Activated CD4-positive, alpha-beta T cell treated with anti-CD3 and anti-CD28 coated beads for 48 hours (primary cell): ENCODE results near the gene EGFL7.

Experiments used
- DNase-seq: peaks from one replicate; pipeline ENCODE4 v3.0.0-alpha.2; 2020

Gene EGFL7

DNA sequence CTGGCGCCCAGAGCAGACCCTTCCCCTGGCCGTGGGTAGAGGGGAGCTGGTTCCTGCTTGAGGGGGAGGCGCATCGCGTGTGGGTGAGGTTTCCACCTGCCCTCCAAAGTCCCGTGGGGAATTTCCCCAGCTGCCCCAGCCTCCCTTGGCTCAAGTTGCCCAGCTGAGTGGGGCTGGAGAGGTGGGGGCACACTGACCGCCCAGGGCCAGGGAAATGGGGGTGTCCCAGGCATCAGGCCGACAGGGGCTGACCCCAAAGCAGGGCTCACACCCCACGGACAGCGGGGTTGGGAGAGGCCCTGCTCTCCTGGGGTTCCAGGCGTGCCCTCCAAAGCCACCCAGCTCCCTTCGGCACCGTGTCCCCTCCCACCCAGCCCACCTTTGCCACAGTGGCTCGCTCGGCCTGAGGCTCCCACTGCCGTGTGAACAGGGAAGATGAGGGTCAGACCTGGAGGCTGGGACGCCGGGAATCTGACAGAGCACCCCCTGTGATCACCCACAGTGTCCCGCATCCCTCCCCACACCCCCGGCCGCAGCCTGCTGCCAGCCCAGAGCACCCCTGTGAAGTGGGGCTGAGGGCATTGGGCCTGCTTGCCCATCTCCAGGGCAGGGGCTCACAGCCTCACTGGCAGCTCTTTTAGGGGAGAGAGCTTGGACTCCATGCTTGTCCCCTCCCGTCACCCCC lies 933 bp upstream of the EGFL7 start:
- no peak for DNase-seq

DNA sequence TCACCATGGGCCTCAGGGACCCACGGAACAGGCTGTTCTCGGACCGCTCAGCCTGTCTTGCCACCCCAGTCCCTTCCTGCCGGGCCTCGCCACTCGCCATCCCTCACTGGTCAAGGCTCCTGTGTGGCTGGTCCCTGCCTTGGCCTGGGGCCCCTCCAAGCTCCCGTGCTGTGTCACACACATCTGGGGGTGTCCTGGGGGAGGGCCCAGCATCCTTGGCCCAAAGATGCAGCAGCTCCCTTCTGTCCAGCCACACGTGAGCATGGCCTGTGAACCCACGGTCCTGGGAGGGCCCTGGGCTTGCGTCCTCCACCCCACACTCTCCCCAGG lies 425 bp upstream of the EGFL7 start:
- DNase-seq = no peak

DNA sequence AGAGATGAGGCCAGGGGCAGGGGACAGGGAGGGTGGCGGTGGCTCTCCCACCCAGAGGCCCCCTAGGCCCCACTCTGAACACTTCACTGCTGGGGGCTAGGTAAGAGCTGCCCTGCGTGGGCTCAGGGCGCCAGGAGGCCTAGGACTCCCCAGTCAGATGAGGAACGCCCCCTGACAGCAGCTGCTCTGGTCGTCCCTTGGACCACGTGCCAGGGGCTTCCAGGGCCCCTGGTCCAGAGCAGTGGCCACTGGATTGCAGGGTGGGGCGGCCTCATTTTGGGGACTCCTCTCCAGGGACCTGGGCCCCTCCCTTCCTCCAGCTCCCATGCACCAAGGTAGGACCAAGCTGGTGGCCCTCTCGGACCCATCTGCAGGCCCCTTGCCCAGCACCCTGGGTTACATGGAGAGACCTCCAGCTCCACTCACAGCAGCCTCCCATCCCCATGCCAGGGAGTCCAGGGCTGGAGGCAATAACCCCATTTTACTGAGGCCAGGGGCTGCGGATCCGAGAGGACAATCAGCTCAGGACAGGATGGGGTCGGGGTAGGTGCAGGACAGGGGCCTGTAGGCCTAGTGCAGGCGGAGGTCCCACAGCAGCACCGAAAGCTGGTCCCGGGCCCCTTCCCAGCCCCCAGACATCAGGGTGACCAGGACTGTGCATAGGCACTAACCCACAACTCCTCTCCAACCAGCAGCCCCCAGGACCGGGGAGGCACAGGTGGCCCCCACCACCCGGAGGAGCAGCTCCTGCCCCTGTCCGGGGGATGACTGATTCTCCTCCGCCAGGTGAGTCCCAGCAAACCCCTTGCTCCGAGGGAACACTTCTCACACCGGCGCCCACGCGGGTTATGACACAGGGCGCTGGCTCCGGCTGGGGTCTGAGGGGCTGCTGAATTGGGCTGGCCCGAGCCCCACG lies 1.5 kb downstream of the EGFL7 start:
- DNase-seq = no peak

DNA sequence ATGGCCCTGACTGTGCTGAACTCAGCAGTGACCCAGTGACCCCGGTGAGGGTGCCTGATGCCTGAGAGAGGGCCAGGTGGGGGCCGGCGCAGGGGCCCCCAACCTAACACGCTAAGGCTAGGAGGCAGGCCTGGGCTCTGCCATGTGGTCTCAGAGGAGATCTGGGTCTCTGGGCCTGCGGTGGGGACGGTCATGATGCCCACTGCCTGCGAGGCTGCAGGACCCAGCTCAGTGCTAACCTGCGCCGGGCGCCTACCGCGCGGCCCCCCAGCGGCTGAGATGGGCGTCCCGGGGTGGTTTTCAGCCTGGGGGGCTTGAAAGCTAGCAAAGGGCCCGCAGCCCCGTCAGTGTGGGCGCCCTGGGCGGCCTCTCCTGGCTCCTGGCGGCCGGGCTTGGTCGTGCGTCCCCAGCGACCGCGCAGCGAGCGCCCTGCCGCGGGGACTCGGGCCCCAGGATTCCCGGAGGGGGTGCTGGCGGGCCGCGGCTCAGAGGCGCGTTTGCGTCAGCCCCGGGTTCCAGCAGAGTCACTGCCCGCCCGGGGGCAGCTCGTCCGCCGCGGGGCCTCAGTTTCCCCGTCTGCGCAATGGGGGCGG lies 2.5 kb downstream of the EGFL7 start:
- DNase-seq = peak; percentile 39

DNA sequence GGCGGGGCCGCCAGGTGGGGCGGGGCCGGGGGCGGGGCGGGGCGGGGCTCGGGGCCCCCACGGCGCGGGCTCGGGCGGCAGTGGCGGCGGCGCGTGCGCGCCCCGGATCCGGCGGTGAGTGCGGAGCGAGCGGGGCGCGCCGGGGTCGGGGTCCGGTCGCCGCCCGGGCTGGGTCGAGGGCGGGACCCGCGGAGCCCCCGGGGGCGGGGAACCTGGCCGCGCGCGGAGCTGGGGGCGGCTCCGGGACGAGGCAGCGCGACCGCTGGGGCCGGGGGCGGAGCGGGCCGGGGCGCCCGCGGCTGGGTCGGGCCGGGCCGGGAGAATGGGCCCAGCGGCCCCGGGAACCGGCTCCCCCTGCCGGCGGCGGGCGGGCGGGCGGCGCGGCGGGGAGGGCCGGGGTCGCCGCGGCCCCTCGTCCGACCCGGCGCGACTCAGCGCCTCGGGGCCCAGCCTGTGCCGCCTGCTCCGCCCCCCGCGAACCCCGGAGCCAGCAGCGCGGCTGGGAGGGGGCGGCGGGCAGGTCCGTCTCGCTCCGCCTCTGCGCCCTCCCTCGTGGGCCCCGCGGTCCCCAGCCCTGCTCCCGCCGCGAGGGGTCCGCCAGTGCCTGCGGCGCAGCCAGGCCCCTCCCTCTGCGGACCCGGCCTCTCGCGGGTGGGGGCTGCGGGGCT lies 3.1 kb downstream of the EGFL7 start:
- no peak for DNase-seq

DNA sequence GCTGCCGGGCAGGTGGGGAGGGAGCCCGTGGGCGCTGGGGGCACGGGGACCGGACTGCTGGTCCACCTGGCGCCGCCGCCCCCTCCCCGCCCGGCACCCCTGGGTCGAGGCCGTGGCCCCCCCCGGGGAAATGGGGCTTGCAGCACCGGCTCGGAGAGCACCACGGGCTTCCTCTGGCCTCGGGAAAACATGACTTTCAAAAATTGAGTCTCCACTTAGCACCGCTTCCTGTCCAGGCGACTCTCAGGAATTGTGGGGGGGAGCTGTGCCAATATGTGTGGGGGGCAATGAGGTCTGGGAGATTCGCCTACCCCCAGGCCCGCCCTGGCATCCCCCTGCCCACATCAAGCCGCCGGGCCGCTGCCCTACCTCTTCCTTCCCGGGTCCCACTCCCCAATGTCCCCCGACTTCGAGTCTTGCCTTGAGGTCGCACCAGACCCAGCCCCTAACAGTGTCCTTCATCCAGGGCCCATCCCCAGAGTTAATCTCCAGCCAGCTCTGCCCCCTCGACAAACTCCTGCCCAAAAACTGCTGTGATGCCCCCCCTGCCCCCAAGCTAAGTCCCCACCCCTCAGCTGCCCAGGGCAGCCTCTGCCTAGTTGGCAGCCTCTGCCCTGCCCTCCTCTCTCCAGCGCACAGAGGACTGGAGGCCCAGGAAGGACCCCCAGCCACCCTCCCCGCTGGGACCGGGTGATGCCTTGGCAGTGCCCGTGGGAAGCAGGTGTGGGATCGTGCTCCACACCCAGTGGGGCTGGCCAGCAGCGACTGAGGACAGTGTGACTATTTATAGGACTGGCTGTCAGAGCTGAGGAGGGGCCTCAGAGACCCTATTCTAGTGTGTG lies 3.9 kb downstream of the EGFL7 start:
- no peak for DNase-seq

DNA sequence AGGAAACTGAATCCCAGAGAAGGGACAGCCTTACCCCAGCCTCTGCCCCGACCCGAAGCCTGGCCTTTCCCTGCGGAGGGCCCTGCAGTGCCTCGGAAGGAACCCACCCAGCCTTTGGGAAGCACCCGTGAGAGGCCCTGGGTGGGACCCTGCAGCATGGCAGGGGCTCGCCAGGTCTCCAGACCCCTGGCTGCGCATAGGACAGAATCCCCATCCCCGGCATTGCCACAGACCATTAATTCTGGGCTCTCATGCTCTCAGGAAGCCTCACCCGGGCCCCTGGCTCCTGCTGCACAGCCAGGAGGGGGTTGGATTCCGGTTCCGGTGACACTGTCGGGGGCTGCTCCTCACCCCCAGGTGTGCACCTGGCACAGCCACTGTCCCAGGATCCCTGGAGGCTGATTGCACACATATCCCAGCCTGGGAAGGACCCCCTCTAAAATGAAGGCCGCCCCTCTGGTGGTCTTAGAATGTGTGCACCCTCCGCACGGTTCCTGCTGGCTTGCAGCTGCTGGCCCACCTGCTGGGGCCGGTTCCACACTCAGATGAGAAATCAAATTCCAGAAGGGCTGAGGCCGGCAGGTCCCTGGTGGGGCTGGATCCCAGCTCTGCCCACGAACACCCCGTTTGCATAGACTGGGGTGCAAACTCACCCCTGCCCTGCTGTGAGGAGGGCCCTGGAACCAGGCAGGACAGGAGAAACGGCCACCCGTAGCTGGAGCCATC lies 4.7 kb downstream of the EGFL7 start:
- no peak for DNase-seq

DNA sequence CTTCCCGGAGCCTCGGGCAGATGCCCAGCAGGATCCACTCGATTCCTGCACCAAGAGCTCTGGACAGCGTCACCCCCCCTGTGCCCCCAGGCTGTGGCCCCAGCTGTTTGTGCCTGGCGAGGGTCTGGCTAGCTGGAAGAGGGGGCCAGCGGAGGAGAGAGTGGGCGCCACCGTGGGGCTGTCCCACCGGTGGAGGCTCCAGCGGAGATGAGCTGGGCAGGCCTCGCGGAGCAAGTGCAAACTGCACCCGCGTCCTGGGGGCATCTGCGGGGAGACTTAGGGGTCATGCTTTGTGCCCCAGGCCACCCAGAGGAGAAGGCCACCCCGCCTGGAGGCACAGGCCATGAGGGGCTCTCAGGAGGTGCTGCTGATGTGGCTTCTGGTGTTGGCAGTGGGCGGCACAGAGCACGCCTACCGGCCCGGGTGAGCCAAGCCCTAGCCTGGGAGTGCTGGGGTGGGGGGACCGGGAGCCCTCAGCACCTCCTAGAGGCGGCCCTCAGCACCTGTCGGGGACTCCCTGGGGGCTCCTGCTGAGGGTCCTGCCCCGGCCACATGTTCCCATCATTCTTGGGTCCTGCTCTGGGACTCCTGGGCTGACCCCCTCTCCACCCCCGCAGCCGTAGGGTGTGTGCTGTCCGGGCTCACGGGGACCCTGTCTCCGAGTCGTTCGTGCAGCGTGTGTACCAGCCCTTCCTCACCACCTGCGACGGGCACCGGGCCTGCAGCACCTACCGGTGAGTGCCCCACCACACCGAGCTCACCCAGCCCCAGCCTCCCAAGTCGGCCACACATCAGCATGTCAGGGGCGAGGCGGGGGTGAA lies 5.4 kb downstream of the EGFL7 start:
- no peak for DNase-seq

DNA sequence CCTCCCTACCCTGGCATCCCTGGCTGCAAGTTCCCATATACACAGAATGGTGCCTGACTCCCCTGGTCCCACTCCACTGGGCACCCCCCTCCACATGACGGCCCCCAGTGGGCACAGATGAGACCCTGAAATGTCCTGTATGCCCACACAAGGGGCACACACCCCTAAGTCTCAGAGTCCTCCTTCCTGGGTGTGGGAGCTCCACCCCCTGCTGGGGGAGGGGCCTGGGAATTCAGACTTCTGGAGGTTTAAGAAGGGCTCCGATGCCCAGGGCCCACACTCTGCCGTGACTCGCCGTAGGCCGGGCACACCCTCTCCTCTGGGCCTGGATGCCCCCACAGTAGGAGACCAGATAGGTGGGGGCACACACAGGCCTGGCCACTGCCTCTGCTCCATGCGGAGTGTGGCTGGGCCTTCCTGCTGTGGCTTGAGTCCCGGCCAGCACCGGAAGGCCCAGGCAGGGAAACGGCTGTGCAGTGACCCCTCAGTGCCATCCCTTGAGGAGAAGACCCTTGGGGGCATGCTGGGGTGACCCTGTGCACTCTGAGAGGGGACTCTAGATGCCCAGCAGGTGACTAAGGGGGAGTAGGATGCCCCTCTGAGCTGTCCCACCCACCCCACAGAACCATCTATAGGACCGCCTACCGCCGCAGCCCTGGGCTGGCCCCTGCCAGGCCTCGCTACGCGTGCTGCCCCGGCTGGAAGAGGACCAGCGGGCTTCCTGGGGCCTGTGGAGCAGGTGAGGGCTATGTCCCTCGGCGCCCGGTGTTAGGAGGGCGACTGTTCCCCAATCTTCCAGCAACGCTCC lies 6.5 kb downstream of the EGFL7 start:
- DNase-seq = no peak

DNA sequence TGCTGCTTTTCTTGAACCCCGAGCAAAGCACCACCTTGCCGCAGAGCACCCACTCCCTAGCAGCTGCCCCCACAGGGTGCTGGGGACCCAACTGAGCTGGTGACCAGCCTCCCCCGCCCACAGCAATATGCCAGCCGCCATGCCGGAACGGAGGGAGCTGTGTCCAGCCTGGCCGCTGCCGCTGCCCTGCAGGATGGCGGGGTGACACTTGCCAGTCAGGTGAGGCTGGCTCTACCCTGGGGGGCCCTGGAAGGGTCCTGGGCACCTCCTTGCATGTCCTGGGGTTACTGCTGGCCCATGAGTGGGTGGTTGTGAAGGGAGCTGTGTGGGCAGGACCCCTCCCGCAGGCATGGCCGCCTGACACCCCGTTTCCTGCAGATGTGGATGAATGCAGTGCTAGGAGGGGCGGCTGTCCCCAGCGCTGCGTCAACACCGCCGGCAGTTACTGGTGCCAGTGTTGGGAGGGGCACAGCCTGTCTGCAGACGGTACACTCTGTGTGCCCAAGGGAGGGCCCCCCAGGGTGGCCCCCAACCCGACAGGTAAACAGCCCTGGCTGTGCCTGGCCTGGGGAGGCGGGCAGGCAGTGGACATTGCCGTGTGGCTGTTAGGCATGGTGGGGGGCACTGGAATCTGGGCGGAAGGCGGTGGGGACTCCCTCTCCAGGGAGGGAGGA lies 7.2 kb downstream of the EGFL7 start:
- no peak for DNase-seq

DNA sequence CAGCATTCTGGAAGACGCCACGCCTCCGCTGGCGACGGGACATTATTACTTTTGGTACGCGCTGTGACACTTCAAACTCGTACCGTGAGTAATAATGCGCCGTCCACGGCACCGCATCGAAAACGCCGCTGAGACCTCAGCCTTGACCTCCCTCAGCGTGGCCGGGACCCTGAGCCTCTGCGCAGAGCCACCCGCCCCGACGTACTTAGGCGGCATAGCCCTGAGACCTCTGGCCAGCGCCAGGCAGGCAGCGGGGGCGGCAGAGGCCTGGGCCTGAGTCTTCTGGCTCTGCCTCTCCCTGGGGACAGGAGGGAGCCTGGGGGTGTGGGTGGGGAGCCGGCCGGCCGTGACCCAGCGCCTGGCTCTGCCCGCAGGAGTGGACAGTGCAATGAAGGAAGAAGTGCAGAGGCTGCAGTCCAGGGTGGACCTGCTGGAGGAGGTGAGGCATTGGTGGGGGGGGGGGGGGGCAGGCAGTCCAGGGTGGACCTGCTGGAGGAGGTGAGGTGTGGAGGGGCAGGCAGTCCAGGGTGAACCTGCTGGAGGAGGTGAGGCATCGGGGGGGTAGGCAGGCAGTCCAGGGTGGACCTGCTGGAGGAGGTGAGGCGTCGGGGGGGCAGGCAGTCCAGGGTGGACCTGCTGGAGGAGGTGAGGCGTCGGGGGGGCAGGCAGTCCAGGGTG lies 8.0 kb downstream of the EGFL7 start:
- DNase-seq = no peak

DNA sequence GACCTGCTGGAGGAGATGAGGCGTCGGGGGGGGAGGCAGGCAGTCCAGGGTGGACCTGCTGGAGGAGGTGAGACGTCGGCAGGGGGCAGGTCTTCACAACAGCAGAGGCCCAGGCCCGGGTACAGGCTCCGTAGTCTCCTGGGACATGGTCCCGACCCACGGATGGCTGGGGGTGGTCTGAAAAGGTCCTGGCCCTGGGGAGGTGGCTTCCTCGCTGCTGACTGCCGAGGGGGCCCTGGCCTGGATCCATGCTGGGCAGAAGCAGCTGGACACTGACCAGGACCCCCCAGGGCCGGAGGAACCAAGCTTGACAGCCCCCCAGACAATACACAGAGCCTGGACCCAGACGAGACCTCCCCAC lies 8.5 kb downstream of the EGFL7 start:
- no peak for DNase-seq

DNA sequence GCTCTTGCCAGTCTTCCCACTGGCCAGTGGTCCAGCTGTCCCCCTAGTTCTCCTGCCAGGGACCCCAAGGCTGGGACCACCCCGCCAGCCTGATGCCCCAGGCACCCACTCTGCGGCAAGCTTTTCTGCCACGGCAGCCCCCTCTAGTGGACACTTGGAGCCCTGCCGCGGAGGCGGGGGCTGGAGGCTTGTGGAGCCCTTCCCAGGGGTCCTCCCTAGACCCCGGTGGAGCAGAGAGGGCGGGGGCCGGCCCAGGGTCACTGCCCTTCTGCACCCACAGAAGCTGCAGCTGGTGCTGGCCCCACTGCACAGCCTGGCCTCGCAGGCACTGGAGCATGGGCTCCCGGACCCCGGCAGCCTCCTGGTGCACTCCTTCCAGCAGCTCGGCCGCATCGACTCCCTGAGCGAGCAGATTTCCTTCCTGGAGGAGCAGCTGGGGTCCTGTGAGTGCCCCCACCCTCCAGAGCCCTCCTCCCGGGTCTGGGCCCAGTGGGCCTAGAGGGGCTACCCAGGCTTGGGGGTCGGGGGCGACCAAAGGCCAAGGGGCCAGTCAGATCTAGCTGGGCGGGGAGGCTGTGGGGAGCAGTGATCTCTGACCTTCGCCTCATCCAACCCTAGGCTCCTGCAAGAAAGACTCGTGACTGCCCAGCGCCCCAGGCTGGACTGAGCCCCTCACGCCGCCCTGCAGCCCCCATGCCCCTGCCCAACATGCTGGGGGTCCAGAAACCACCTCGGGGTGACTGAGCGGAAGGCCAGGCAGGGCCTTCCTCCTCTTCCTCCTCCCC lies 9.1 kb downstream of the EGFL7 start:
- peak; percentile 62 for DNase-seq

DNA sequence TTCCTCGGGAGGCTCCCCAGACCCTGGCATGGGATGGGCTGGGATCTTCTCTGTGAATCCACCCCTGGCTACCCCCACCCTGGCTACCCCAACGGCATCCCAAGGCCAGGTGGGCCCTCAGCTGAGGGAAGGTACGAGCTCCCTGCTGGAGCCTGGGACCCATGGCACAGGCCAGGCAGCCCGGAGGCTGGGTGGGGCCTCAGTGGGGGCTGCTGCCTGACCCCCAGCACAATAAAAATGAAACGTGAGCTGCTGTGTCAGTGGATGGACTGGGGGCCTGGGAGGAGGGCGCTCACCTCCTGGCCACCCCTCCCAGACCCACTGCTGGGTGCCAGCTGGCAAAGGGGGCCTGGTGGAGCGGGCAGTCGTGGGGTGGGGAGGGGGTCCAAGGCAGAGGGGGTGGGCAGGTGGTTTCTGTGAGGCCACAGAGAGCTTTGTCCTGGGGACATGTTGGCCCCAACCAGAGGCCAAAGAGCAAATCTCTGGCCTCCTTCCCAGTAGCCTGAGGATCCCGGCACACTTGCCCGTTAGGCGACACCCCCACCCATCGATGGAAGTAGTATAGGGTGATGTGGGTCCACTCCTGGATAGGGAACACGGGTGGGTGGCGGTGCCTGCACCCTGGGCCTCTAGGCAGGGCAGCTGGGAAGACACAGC lies 9.8 kb downstream of the EGFL7 start:
- no peak for DNase-seq

DNA sequence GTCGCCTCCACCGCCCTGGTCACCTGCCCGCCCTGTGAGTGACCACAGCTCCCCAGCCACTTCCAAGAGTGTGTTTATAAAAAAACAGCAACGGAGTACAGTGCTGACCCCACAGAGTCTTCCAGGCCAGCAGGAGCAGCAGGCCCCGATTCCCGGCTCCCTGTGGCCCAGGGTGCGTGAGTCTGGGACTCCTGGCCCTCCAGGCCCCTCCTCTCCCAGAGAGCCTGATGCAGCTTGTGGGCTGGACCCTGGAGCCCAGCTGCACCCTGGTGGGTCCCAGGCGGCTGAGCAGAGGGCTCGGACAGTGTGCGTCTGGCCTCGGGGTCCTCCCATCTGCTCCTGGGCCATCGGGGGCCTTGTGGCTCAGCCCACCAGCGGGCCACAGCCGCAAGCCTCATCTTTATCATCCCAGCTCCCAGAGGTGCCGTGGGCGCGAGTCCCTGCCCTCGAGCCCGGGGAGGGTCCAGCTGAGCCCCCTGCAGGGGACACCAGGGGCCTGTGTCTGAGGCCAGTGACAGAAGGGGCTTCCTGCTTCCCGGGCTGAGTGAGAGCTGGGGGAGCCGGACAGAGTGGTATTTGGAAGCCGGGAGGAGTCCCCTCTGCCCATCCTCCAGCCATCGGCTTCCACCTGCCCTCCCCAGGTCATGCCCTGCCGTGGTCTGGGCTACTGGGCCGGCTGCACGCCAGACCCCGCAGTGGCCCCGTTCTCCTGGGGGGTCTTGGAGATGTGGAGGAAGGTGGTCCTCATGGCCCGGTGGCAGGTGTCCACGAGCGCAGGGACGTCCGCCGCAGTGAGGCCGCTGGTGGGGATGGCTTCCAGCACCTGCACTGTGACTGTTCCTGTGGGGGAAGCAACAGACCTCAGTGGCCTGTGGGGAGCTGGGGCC lies 10.6 kb downstream of the EGFL7 start:
- no peak for DNase-seq

DNA sequence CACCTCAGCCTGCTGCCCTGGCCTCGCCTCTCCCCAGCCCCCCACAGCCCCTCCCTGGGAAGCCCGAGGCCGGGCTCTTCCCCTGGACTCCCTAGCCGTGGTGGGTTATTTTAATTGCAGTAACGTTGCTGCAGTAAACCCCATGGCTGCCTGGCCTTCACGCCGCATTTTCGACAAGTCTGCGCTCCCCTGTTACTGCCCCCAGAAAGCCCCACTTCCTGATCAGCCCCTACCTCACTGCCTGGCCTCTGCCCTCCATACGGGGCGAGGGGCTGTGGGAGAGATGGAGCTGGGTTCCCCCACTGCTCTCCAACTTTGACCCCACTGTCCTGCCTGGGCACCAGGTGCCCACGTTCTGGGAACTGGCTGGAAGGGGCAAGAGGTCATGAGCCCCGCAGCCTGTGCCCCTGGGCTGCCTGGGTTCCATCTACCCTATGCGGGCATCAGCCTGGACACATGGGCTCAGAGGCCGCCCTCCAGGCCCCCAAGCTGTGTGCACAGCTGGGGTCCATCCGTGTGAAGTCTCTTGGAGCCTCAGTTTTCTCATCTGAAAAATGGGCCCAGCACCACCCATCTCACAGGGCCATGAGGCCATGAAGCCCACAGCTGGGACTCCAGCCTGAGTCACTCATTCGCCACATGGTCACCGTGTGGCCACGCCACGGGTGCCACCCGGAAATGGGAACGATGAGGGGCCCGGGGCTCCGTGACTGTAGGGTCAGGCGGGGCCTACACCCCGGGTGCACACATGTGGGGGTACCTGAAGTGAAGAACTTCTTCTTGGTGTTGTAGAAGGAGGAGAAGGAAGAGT lies 11.5 kb downstream of the EGFL7 start:
- DNase-seq = no peak
